WERI-Rb-1 (cell line): ENCODE measurements around the gene ALG9.

Experiments used
- DNase-seq: peaks from one replicate; pipeline ENCODE4 v3.0.0-alpha.2; 2020
- H3K27ac ChIP-seq: fragments of 250-450 bp; sonication (Bioruptor Pico); 2 replicates; pipeline ENCODE4 v1.5.1; 2020; ENCODE audit warnings: mild to moderate bottlenecking, moderate library complexity
- H3K27me3 ChIP-seq: fragments of 250-450 bp; sonication (Bioruptor Pico); 2 replicates; pipeline ENCODE4 v1.5.1; 2021; ENCODE audit warnings: mild to moderate bottlenecking, low read depth, moderate library complexity; ENCODE audit not compliant: insufficient read depth, severe bottlenecking
- H3K36me3 ChIP-seq: fragments of 250-450 bp; sonication (Bioruptor Pico); 2 replicates; pipeline ENCODE4 v1.5.1; 2020; ENCODE audit warnings: mild to moderate bottlenecking, moderate library complexity
- H3K4me3 ChIP-seq: 2 replicates; pipeline ENCODE4 v1.5.1; 2011; ENCODE audit warnings: low read depth, mild to moderate bottlenecking, control low read depth, low read length
- H3K9me3 ChIP-seq: fragments of 250-450 bp; sonication (Bioruptor Pico); 2 replicates; pipeline ENCODE4 v1.5.1; 2021; ENCODE audit warnings: mild to moderate bottlenecking, moderate library complexity; ENCODE audit not compliant: severe bottlenecking
- TF ChIP-seq, protein P1 (sequence below): IDR thresholded peaks from 2 replicates; pipeline ENCODE4 v1.5.1; 2011; ENCODE audit warnings: low read depth, mild to moderate bottlenecking, control low read depth, inconsistent platforms, low read length

The ALG9 gene

DNA sequence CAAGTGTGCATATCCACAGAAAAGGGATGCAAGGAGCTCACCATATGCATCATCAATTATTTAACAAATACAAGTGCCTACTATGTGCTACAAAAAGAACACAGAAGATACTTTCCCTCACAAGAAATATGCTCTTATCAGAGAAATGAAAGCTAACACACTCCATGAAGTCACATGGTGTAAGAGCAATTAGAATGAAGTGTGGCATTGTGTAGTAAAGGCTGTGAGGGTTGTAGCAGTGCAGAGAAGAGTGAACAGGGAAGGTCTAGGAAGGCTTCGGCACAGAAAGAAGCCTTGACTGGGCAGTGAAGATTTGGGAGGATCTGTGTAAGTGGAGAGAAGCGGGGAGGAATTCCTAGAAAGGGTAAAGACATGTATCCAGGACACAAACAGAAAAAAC, 127.7 kb downstream of the ALG9 start:
- DNase-seq, result no peak
- H3K4me3 ChIP-seq, result no peak overlapping the region
- peaks cover 60% of the 10 kb centered on the region for H3K36me3 ChIP-seq
- no peaks in the 10 kb centered on the region for H3K27me3 ChIP-seq
- H3K9me3 ChIP-seq, result no peaks in the 10 kb centered on the region
- TF ChIP-seq, protein P1, sequence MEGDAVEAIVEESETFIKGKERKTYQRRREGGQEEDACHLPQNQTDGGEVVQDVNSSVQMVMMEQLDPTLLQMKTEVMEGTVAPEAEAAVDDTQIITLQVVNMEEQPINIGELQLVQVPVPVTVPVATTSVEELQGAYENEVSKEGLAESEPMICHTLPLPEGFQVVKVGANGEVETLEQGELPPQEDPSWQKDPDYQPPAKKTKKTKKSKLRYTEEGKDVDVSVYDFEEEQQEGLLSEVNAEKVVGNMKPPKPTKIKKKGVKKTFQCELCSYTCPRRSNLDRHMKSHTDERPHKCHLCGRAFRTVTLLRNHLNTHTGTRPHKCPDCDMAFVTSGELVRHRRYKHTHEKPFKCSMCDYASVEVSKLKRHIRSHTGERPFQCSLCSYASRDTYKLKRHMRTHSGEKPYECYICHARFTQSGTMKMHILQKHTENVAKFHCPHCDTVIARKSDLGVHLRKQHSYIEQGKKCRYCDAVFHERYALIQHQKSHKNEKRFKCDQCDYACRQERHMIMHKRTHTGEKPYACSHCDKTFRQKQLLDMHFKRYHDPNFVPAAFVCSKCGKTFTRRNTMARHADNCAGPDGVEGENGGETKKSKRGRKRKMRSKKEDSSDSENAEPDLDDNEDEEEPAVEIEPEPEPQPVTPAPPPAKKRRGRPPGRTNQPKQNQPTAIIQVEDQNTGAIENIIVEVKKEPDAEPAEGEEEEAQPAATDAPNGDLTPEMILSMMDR, result no peak
- H3K27ac ChIP-seq, result no peak overlapping the region

DNA sequence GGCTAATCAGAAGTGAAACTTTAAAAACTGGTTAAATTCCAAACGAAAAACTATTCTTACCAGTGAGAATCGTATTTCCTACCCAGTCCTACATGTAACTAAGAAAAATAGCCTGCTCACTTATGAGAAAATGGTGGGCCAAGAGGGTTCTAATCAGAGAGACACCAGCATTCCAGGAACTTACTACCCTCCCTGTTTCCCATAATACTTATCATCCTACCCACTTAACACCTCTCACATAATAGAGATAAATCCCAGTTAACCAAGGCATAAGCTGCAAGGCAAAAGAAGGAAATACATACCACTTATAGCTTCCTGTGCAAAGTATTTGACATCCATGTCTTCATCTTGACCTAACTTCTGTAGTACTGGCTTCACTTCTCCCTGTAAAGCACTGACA, 129.6 kb downstream of the ALG9 start:
- DNase-seq, result no peak
- Histone ChIP-seq H3K27me3 (no peaks in the 10 kb centered on the region), H3K36me3 (peaks cover 53% of the 10 kb centered on the region), H3K4me3 (no peak overlapping the region), H3K9me3 (no peaks in the 10 kb centered on the region), H3K27ac (no peak overlapping the region)
- TF ChIP-seq, protein P1, result no peak

DNA sequence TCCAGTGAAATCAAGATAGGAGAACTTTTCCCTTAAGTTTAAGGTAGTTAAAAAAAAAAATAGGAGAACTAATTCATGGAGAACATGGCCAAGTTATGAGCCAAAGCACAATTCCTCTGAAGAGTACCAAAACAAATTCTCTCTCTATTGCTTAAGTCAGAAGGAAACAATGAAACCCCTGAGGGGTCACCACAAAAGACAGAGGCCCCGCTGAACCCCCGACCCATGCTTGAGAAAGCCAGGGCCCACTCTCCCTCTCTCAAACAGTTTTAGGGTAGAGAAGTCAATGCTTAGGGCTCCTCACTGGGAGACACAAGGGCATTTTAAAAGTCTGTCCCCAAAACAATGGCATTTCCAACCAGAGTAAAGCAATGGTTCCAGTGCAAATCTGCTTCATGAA, 132.1 kb downstream of the ALG9 start:
- Histone ChIP-seq H3K27ac (no peak overlapping the region), H3K36me3 (peaks cover 38% of the 10 kb centered on the region)
- TF ChIP-seq, protein P1, result no peak

DNA sequence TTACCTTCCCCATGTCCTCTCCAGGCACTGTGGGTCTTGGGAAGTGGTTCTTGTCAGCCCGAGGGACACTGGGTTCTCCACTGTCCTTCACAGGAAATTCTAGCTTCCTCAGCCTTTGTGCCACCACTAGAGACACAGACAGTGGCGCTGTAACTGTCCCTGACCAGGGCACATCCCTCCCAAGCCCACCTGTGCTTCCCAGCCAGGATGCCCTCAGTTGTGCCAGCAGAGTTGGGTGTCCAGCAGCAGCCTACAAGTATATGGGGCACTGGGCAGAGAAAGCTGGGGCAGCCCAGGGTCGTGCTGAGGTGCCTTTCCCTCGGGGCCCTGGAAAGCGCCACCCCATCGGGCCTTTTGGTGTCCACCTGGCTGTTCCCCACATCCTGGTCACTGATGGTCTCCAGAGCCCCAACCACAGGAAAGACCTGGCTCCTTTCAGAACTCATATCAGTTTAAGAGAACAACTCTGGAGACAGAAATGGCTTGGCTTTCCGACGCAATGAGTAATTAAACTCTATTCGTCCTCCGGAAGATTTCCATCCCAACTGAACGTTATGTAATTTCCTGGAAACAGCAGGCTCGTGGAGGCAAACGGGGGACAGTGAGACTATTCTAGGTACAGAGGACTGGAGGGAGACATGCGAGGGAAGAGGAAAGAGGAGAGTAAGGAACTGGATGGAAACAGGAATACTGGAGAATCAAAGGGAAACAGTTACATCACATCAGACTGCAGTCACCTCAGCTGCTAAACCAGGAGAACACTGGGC, 133.8 kb downstream of the ALG9 start:
- Histone ChIP-seq H3K36me3 (peaks cover 29% of the 10 kb centered on the region), H3K9me3 (no peaks in the 10 kb centered on the region), H3K27ac (no peak overlapping the region), H3K27me3 (no peaks in the 10 kb centered on the region), H3K4me3 (no peak overlapping the region)
- TF ChIP-seq, protein P1, result no peak
- DNase-seq, result no peak

More for the DNA sequence above, 132.1 kb downstream of the ALG9 start:
- no peak for DNase-seq
- Histone ChIP-seq H3K27me3 (no peaks in the 10 kb centered on the region), H3K4me3 (no peak overlapping the region), H3K9me3 (no peaks in the 10 kb centered on the region)

- Histone ChIP-seq H3K27me3 (no peaks in the 10 kb centered on the region), H3K9me3 (no peaks in the 10 kb centered on the region), H3K27ac (no peak overlapping the region), H3K4me3 (no peak overlapping the region), H3K36me3 (peaks cover 22% of the 10 kb centered on the region)
- DNase-seq, result no peak
- TF ChIP-seq, protein P1, result no peak
Observed at GRCh38 chr11:111736621-111737443, 134.5 kb downstream of the ALG9 start.
